NCI-H2171 (cell line): Measurements from ENCODE around the gene OR51G1.
"Not testable (repeated sequence)": the region's sequence is repeated elsewhere in the genome, so short reads cannot be mapped to it uniquely, and the experiment has no call there.

Experiments
- DNase-seq: peaks from one replicate; lab custom pipeline; 2025; lab: John Stamatoyannopoulos, UW

Gene OR51G1, protein sequence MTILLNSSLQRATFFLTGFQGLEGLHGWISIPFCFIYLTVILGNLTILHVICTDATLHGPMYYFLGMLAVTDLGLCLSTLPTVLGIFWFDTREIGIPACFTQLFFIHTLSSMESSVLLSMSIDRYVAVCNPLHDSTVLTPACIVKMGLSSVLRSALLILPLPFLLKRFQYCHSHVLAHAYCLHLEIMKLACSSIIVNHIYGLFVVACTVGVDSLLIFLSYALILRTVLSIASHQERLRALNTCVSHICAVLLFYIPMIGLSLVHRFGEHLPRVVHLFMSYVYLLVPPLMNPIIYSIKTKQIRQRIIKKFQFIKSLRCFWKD

DNA sequence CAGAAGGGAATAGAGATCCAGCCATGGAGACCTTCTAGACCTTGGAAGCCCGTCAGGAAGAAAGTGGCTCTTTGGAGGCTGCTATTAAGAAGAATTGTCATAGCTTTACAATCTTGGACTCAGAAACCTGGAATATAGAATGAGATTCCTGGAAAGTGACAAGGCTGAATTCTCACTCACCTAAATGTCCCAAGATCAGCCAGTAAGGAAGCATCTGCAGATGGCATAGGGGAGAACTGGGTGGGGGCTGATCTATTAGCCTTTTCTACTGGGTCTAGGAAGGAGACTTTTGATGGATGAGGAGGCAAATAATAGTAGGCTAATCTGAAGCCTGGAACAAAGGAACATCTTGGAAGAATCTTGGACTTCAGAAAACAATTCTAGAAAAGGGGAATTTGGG, at the start of gene OR51G1:
TSS of gene OR51G1 (minus strand) at position 101 of the 400 bp plus-strand sequence. CDS start at position 101, 0 bp downstream.
- no peak for DNase-seq

DNA sequence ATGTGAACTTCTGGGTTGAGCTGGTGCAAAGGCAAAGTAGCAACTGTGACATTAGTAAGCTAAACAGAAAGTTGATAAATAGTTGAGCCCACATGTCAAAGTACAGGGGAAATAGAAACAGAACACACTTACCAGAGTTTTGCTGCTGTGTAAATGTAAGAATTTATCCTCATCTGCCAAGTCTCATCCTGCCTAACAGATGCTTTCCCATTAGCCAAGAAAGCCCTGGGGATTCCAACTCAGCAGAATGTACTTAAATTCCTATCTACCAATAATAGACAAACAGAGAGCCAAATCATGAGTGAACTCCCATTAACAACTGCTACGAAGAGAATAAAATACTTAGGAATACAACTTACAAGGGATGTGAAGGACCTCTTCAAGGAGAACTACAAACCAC, 38.7 kb upstream of the OR51G1 start:
- no peak for DNase-seq

DNA sequence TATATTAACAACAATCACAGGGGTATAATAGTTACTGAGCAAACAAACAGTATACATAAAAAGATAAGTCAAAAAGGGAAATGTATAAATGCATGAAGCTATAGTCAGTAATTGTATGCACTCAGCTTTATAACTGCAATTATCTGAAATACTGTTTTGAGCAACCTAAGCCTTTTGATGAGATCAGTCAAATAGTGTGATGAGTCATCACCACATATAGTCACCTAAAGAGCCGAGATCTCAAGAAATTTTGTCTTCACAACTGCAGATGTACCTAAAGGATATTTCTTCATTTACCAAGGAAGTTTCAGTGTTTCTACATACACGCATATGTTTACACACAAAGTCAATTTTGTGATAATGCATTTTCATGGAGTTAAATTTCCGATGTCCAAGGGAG, 36.7 kb upstream of the OR51G1 start:
- DNase-seq, result no peak

DNA sequence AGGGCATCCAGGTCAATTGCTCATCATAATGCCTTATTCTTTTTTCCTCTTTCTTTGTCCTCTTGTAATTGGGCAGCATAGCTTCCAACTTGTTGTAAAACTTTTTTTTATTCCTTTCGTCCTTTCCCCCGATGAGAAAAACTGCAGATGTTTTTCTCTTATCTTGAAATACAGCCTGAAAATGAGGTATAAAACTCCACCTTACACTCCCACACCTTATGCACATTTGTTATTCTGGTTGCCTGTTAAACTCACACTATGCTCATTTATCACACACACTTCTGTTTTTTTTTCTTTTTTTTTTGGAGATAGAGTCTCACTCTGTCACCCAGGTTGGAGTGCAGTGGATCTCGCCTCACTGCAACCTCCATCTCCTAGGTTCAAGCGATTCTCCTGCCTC, 33.3 kb upstream of the OR51G1 start:
- DNase-seq, result no peak

DNA sequence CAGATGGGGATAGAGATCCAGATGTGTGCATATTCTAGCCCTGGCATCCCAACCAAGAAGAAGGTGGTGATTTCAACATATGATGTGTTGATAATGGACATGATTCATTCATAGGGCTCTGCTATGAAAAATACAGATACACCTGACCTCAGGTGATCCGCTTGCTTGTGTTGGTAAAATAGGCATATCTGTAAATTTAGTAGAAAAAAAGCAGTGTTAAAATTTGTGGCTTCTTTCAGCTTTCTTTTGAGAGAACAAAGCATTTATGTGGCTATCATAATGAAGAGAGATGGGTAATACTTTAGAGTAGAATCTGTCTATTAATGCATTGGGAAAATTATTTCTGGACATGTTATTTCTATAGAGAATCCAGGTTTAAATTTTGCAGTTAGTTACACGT, 31.5 kb upstream of the OR51G1 start, which contains the start of gene OR51A2:
TSS of gene OR51A2 (minus strand) at position 101 of the 400 bp plus-strand sequence. CDS start at position 101, 0 bp downstream.
- DNase-seq, result not testable (repeated sequence)

DNA sequence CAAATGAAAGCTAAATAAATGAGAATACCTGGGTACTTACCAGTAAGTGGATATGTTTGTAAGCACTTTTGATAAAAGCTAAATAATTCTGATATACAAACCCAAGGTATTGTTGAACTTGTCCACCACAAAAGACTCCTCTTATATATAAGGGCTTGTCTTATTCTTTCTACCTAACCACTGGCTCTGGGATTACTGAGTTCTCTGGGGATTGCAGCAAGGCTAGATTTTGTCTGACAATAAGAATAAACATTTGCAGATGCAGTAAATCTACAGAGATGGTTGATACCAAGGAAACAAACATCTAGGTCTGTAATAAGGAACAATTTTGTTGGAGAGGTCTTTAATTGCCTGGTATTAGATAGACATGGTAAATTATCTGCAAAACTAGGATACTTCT, 23.4 kb upstream of the OR51G1 start, which contains the start of gene OR51A4:
TSS of gene OR51A4 (minus strand) at position 101 of the 400 bp plus-strand sequence. CDS start 505 bp downstream, outside the sequence.
- DNase-seq, result no peak

DNA sequence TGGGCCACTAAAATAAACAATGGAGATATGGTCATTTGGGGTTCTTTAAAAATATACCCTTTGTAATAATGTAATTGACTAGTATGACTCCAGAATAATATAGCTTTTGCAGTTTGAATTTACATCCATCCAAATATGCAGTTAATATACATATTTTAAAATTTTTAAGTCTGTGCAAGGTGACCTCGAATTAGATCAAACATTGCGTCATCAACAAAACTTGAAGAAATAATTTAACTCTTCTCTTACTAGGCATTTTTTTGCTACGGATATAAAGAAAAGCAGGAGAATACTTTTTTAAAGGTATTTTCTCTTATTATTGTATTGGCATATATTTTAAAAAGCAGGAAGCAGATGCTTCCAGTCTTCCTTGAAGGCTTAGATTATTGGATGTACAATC, 12.6 kb upstream of the OR51G1 start:
- DNase-seq, result no peak

DNA sequence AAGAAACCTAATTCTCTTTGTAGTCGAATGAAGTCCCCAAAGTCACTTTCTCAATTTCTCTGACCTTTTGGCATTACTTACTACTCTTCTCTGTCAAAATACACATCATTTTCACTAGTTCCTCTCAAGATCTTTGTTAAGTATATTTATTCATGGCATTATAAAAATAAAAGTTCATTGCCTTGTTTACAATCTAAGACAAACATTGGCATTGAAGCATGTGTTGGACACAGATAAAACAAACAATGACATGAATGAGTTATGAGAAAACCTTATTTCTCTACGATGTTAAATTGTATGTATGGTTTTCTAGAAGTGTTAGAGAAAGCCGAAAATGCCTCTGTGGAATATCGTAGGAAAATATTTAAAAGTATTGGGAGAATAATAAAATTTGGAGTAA, 8.6 kb upstream of the OR51G1 start:
- no peak for DNase-seq

DNA sequence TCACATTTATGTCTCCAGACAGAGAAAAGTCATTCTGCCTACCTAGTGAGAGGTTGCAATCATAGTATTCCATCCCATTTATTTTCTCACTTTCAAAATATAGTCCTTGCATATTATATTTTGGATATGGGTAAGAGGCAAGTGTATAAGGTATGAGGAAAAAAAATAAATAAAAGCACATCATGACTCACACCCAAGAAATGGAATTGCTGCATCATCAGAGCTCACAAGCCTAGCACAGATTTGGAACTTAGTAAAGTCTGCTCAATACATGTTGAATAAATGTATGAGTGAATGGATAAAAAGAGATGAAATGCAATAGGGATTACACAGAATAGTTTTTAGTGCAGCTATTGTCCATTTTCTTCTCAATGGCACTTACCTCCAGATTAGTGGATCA, 2.5 kb upstream of the OR51G1 start:
- DNase-seq, result no peak

DNA sequence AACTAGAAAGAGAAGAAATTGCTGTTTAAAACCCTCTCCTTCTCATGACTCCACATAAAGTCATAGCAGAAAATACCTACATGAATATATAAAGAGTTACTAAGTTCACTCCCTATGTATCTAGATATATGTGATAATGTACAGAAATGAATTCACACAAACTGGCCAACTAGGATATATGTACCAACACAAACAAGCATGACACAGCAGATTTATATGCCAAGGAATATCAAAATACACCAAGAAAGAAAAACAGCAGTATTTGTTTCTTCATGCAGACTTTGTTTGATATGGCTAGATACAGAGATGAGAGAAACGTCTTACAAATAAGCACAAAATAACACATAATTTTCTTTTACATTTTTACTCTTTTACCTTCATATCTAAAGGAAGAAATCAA, 1.8 kb downstream of the OR51G1 start:
- no peak for DNase-seq

DNA sequence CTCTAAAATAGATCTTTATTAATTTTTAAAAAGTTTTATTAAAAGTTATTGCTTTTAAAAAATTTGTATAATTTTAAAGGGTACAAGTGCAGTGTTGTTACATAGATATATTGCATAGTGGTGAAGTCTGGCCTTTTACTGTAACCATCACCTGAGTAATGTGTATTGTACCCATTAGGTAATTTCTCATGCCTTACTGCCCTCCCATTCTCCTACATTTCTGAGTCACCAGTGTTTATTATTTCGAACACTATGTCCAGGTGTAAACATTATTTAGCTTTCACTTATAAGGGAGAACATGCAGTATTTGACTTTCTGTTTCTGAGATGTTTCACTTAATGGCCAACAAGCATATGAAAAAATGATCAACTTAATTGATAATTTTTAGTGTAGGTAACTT, 2.3 kb downstream of the OR51G1 start:
- DNase-seq, result no peak

DNA sequence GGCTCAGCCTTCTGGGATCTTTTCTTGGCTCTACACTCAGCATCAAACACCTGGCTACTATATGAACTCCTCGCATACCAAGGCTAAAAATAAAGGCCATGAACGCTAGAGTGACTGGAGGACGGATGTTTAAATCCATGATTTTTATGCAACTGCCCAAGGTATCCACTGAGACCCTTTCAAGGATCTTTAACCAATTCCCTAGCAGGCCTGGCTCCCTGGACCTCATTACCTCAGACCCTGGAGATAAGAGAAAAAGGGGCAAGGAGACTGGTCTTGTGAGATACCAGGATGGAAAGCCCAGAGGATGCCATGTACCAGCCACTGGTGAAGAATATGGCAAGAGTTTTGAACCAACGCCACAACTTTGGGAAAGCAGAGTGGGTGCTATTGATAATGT, 4.9 kb downstream of the OR51G1 start, which contains the start of gene OR51G2:
TSS of gene OR51G2 (minus strand) at position 101 of the 400 bp plus-strand sequence. CDS start 3,687 bp downstream, outside the sequence.
- DNase-seq, result no peak

DNA sequence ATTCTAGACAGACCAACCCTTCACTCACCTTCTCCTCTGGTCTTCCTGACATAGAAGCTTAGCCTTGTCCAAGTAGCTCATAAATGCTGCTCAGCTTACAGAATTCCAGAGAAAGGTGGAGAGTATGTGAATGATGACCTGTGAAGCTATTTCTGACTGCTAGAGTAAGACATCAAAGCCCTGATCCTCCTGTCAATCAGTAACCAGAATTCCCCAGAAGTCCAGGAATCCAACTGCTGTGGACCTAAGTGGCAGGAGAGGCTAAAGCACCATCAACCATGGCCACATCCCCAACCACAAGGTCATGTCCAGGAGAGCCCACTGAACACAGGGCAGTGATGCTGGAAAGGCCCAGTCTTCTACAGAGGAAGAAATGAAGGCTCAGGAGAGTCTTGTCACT, 7.6 kb downstream of the OR51G1 start:
- no peak for DNase-seq

DNA sequence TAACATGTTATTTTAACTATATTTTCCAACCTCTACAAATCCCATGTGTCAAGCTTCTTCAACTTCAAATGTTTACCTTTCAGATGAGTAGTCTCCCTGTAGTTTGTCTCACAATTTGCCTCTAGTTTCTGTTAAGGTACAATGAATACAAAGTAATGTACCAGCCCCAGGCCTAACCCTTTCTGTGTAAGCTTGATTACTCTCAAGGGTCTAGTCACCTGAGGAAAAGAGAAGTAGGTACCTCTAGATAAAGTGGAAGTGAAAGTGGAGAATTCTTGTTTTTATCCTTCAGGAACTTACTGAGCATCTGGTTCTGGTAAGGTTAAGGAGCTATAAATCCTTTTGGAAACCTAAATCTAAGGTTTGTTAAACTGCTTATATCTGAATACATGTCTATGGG, 20.7 kb downstream of the OR51G1 start, which contains the start of gene OR51A7:
TSS of gene OR51A7 (plus strand) at position 300 of the 400 bp plus-strand sequence. CDS start 3,587 bp downstream, outside the sequence.
- no peak for DNase-seq

DNA sequence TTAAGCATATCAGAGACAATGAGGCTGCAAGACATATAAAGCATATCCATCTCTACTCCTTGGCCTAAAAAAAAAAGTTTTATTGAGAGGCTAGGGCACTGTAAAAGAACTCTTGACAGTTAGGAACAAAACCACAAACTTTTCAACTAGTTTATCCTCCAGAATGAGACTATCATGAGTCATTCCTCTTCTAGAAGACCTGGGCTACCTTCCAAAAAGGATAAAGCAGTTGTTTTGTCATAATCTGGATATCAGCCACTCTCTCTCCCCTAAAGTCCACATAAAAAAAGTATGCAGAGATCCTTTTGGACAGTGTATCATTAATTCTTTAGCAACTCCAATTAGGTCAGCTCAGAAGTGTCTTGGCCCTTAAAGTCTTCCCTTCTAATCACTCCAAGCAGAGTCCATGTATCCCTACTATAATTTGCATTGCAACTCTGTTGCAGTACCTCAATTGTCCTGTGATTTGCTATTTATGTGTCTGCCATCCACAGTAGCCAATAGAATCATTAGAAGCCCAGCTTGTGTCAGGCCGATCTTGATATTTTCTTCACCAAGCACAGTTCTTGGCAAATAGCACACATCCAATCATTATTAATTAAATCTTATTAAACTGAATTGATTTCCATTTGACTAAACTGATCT, 32.0 kb downstream of the OR51G1 start:
- DNase-seq, result no peak

DNA sequence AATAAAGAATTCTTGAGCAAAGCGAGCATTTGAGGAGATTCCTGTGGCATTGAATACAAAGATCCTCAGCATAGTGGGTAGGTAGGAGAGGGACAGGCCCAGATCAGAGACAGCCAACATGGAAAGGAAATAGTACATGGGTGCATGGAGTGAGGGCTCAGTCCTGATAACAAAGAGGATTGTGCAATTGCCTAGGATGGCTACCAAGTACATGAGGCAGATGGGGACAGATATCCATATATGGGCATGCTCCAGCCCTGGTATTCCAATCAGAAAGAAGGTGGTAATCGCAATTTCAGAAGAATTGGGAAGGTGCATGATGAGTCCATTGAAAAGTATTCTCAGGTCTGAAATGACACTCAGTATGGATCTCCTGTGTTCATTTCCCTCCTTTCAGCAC, 33.9 kb downstream of the OR51G1 start:
- DNase-seq, result no peak

DNA sequence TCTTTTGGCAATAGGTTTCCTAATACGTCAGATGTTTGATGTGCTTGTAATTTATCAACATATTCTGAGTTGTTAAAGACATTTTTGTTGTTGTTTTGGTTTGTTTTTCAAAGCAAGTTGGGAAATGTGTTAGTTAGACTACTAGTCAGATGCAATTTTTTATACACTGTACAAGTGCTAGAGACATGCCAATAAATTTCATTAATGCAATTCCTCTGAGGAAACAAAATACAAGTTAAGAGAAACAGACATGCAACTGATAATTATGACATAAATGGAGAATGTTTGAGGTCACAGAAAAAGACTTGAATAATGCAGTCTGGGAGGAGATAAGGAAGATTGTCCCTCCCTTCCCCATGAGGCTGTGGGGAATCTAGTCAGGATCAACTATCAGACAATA, 36.5 kb downstream of the OR51G1 start:
- no peak for DNase-seq

DNA sequence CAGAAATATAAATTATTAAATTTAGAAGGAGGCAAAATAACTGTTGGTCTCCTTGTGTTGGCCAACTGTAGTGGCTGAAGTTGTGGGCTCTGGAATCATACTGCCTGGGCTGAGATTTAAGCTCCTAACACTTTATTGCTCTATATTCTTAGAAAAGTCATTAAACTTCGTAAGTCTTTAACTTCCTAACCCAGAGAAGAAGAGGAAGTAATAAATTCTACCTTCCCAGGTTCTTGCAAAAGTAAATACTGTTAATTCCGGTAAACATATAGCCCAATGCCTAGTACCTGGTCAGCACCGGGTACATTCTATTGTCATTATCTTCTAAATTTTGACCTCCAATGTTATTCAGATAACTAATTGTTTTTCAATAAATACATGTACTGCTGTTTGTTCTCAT, 38.0 kb downstream of the OR51G1 start:
- DNase-seq, result no peak

DNA sequence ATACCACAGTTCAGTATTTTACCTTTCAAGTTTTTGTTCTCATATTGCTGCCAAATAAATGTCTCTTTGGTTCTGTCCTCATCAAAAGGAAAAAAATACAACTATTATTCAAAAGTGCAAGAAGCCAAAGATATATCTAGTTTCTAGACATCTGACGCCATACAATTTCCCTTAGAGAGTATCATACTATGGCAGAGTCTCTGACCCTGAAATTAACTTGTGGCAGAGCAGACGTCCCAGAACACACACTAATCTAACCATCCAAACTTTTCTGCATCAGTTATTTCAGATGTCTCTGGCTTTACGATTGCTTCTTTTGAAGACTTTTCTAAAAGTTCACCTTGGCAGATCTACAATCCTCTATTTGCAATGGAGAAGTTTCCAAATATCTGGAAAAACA, 39.8 kb downstream of the OR51G1 start:
- DNase-seq, result no peak

DNA sequence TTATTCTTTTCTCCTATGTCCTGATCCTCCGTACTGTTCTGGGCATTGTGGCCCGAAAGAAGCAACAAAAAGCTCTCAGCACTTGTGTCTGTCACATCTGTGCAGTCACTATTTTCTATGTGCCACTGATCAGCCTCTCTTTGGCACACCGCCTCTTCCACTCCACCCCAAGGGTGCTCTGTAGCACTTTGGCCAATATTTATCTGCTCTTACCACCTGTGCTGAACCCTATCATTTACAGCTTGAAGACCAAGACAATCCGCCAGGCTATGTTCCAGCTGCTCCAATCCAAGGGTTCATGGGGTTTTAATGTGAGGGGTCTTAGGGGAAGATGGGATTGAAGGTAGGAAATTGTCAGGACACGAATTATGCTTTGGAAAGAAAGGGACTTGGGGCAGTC, 41.6 kb downstream of the OR51G1 start:
- no peak for DNase-seq

DNA sequence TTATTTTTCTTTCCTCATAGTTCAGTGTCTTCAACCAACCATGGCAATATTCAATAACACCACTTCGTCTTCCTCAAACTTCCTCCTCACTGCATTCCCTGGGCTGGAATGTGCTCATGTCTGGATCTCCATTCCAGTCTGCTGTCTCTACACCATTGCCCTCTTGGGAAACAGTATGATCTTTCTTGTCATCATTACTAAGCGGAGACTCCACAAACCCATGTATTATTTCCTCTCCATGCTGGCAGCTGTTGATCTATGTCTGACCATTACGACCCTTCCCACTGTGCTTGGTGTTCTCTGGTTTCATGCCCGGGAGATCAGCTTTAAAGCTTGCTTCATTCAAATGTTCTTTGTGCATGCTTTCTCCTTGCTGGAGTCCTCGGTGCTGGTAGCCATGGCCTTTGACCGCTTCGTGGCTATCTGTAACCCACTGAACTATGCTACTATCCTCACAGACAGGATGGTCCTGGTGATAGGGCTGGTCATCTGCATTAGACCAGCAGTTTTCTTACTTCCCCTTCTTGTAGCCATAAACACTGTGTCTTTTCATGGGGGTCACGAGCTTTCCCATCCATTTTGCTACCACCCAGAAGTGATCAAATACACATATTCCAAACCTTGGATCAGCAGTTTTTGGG, 42.2 kb downstream of the OR51G1 start, which contains the start of gene OR51T1:
TSS of gene OR51T1 (plus strand) at position 41 of the 641 bp plus-strand sequence. CDS start at position 41, 0 bp downstream.
- DNase-seq, result no peak

DNA sequence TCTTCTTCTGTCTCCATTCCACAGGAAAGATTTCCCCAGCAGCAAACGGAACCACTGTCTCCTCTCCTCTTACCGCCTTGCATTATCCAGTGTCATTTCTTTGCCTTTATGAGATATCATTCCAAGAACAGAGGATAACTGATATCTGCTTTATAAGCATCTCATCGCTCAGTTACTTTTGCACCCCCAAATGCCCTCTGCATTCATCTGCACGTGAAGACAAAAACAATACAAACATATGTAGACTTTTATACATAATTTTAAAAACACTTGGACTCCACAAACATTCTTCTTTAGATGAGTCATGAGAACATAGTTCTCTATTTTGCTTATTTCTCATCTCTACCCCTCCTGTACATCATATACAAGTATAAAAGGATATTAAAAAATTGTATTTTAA, 43.0 kb downstream of the OR51G1 start:
- DNase-seq, result no peak
